HepG2 (cell line): ENCODE measurements around the gene HYCC2. TPM values are rescaled to one million over a fixed set of nuclear protein-coding genes. Genes with fewer than 3 reads are reported as not detected.

Experiments
- HCFC1 ChIP-seq: fragments of 150-350 bp; IDR thresholded peaks from 2 replicates; pipeline ENCODE4 v1.6.1; 2014; ENCODE audit warnings: low read depth, low read length
- HOMEZ ChIP-seq: IDR thresholded peaks from 2 replicates; pipeline ENCODE4 v1.6.1; 2016; ENCODE audit warnings: low read depth
- KLF13 ChIP-seq: sonication (generic); formaldehyde crosslinking; IDR thresholded peaks from 2 replicates; pipeline ENCODE4 v1.4.0; 2020; ENCODE audit warnings: mild to moderate bottlenecking, missing genetic modification reagents
- PAWR ChIP-seq: sonication (generic); formaldehyde crosslinking; IDR thresholded peaks from 2 replicates; pipeline ENCODE4 v1.4.0; 2020; ENCODE audit warnings: missing genetic modification reagents, mild to moderate bottlenecking, borderline replicate concordance
- POLR2AphosphoS2 ChIP-seq: IDR thresholded peaks from 2 replicates; pipeline ENCODE4 v1.6.1; 2011; ENCODE audit warnings: low read depth, low read length, improper control_type of control experiment
- PTBP1 ChIP-seq: fragments of 200-400 bp; formaldehyde crosslinking; IDR thresholded peaks from 2 replicates; pipeline ENCODE4 v1.6.1; 2018; ENCODE audit warnings: low read length, low read depth; ENCODE audit not compliant: poor library complexity, severe bottlenecking
- SALL2 ChIP-seq: sonication (generic); formaldehyde crosslinking; IDR thresholded peaks from 2 replicates; pipeline ENCODE4 v1.8.1; 2023; ENCODE audit warnings: mild to moderate bottlenecking, missing genetic modification reagents, inconsistent platforms
- SMC3 ChIP-seq: IDR thresholded peaks from 2 replicates; pipeline ENCODE4 v1.6.1; 2011; ENCODE audit warnings: low read length, improper control_type of control experiment
- TAF1 ChIP-seq: sonication (generic); formaldehyde crosslinking; IDR thresholded peaks from 2 replicates; pipeline ENCODE4 v1.4.0; 2020; ENCODE audit warnings: missing genetic modification reagents
- ZEB1 ChIP-seq: IDR thresholded peaks from 2 replicates; pipeline ENCODE4 v1.6.1; 2012; ENCODE audit warnings: mild to moderate bottlenecking, low read depth, inconsistent platforms; ENCODE audit not compliant: insufficient replicate concordance
- ZMYM2 ChIP-seq: sonication (generic); formaldehyde crosslinking; IDR thresholded peaks from 2 replicates; pipeline ENCODE4 v1.8.0; 2022; ENCODE audit warnings: mild to moderate bottlenecking, missing genetic modification reagents
- ZNF878 ChIP-seq: sonication (generic); formaldehyde crosslinking; IDR thresholded peaks from 2 replicates; pipeline ENCODE4 v1.8.1; 2023; ENCODE audit warnings: mild to moderate bottlenecking, missing genetic modification reagents, moderate library complexity
- ZSCAN31 ChIP-seq: sonication (generic); formaldehyde crosslinking; IDR thresholded peaks from 2 replicates; pipeline ENCODE4 v1.5.0; 2020; ENCODE audit warnings: low read depth, mild to moderate bottlenecking, missing genetic modification reagents
- polyA plus RNA-seq, 8 experiments: library from polyadenylated mRNA; depleted of rRNA in 3 of 8; stranded (reverse) in 7 of 8; unstranded in 1 of 8; fragments of >200 nt; fragmentation: Illumina TruSeq in 4 of 8; extraction: Trizol in 4 of 8; gene quantifications; 2 replicates each; pipeline versions ENCODE4 v1.2.1 to v1.2.3, GENCODE V29; 2011 to 2016; ENCODE audit warnings: low read depth in 4 of 8, missing spikeins in 1 of 8, mixed read lengths in 1 of 8; ENCODE audit not compliant: insufficient read depth in 1 of 8
- total RNA-seq, 5 experiments: library from RNA; depleted of rRNA; stranded (reverse); fragments of >200 nt; fragmentation: Illumina TruSeq; extraction: Trizol; gene quantifications; 2 replicates each; pipeline ENCODE4 v1.2.3, GENCODE V29; 2016; ENCODE audit warnings: low read depth in 1 of 5
- TF ChIP-seq, protein P1 (sequence below), 2 experiments: sonication (generic) in 1 of 2; formaldehyde crosslinking in 1 of 2; IDR thresholded peaks; 2 replicates each; pipeline versions ENCODE4 v1.6.1 to v1.9.0; 2014 to 2022; ENCODE audit warnings: antibody characterized with exemption in 1 of 2, borderline replicate concordance in 1 of 2, inconsistent platforms in 1 of 2, low read depth in 1 of 2, missing genetic modification reagents in 1 of 2
- TF ChIP-seq, protein P2 (sequence below): sonication (generic); formaldehyde crosslinking; IDR thresholded peaks from 2 replicates; pipeline ENCODE4 v1.4.0; 2020; ENCODE audit warnings: missing genetic modification reagents

The HYCC2 gene
- total and polyA plus RNA-seq, 2 of the 13 experiments (the other 11 are each of a cell fraction or from before 2014, with no cell fraction given): 4.7 to 13.9 TPM

- TF ChIP-seq HOMEZ (peak; percentile 90), PAWR (0 out of 2 replicates have a peak, but pooled peaks have one; percentile 25), TAF1 (peak; percentile 89), ZMYM2 (CRISPR knock-in tag) (peak; percentile 35; the same call in 1 of the 2 replicates), SALL2 (CRISPR knock-in tag) (peak; percentile 60), HCFC1 (peak; percentile 76), KLF13 (CRISPR knock-in tag) (no peak), SMC3 (0 out of 2 replicates have a peak, but pooled peaks have one; percentile 4), ZNF878 (CRISPR knock-in tag) (0 out of 2 replicates have a peak, but pooled peaks have one; percentile 10), ZEB1 (peak; percentile 93), ZSCAN31 (CRISPR knock-in tag) (peak; percentile 80; the same call in 1 of the 2 replicates), POLR2AphosphoS2 (no peak), PTBP1 (no peak)
- TF ChIP-seq, protein P1, sequence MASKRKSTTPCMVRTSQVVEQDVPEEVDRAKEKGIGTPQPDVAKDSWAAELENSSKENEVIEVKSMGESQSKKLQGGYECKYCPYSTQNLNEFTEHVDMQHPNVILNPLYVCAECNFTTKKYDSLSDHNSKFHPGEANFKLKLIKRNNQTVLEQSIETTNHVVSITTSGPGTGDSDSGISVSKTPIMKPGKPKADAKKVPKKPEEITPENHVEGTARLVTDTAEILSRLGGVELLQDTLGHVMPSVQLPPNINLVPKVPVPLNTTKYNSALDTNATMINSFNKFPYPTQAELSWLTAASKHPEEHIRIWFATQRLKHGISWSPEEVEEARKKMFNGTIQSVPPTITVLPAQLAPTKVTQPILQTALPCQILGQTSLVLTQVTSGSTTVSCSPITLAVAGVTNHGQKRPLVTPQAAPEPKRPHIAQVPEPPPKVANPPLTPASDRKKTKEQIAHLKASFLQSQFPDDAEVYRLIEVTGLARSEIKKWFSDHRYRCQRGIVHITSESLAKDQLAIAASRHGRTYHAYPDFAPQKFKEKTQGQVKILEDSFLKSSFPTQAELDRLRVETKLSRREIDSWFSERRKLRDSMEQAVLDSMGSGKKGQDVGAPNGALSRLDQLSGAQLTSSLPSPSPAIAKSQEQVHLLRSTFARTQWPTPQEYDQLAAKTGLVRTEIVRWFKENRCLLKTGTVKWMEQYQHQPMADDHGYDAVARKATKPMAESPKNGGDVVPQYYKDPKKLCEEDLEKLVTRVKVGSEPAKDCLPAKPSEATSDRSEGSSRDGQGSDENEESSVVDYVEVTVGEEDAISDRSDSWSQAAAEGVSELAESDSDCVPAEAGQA (IDR thresholded peaks at IDR 0.05; ENCODE audit: low read depth): no peak; the same call in none of the 2 replicates
- TF ChIP-seq, protein P1 (CRISPR knock-in tag; IDR thresholded peaks at IDR 0.05; ENCODE audit: borderline replicate concordance): no peak; the same call in 1 of the 2 replicates
- TF ChIP-seq, protein P2, sequence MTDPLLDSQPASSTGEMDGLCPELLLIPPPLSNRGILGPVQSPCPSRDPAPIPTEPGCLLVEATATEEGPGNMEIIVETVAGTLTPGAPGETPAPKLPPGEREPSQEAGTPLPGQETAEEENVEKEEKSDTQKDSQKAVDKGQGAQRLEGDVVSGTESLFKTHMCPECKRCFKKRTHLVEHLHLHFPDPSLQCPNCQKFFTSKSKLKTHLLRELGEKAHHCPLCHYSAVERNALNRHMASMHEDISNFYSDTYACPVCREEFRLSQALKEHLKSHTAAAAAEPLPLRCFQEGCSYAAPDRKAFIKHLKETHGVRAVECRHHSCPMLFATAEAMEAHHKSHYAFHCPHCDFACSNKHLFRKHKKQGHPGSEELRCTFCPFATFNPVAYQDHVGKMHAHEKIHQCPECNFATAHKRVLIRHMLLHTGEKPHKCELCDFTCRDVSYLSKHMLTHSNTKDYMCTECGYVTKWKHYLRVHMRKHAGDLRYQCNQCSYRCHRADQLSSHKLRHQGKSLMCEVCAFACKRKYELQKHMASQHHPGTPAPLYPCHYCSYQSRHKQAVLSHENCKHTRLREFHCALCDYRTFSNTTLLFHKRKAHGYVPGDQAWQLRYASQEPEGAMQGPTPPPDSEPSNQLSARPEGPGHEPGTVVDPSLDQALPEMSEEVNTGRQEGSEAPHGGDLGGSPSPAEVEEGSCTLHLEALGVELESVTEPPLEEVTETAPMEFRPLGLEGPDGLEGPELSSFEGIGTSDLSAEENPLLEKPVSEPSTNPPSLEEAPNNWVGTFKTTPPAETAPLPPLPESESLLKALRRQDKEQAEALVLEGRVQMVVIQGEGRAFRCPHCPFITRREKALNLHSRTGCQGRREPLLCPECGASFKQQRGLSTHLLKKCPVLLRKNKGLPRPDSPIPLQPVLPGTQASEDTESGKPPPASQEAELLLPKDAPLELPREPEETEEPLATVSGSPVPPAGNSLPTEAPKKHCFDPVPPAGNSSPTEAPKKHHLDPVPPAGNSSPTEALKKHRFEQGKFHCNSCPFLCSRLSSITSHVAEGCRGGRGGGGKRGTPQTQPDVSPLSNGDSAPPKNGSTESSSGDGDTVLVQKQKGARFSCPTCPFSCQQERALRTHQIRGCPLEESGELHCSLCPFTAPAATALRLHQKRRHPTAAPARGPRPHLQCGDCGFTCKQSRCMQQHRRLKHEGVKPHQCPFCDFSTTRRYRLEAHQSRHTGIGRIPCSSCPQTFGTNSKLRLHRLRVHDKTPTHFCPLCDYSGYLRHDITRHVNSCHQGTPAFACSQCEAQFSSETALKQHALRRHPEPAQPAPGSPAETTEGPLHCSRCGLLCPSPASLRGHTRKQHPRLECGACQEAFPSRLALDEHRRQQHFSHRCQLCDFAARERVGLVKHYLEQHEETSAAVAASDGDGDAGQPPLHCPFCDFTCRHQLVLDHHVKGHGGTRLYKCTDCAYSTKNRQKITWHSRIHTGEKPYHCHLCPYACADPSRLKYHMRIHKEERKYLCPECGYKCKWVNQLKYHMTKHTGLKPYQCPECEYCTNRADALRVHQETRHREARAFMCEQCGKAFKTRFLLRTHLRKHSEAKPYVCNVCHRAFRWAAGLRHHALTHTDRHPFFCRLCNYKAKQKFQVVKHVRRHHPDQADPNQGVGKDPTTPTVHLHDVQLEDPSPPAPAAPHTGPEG (CRISPR knock-in tag): no peak; the same call in 1 of the 2 replicates
Measured at GRCh38 chr2:201071479-201072200, at the start of gene HYCC2, which contains the start of gene NDUFB3 (continued).
